Pancreas (tissue), 10 donors: ENCODE results near the gene KIAA1671. TPM values are rescaled to one million over a fixed set of nuclear protein-coding genes. Genes with fewer than 3 reads are reported as not detected.
A peak's percentile ranks its signal among the peaks of the same experiment; 100 is the strongest.
"Not testable (repeated sequence)": the region's sequence is repeated elsewhere in the genome, so short reads cannot be mapped to it uniquely, and the experiment has no call there.

ENCODE experiments used
- ATAC-seq, 4 donors: fragments of 200-7000 bp; cut with Tn5 transposase; one replicate each; pipeline versions ENCODE4 v1.8.0 to v1.9.1; 2020; ENCODE audit warnings: mild to moderate bottlenecking in 4 of 4, moderate library complexity in 4 of 4
- DNase-seq, 6 donors: peaks; one replicate each; pipeline ENCODE4 v3.0.0-alpha.2; 2020
- FAIRE-seq: peaks from 2 replicates; lab custom pipeline; 2012; peaks lifted over from hg19 to GRCh38; lab: Jason Lieb, UNC
- H3K27ac ChIP-seq, 4 donors: fragments of 200-600 bp; sonication (generic); 1 replicate in 3 of 4; 2 replicates in 1 of 4; pipeline versions ENCODE4 v1.5.0 to v1.8.0; 2020
- H3K27me3 ChIP-seq, 4 donors: fragments of 200-600 bp; one replicate each; pipeline ENCODE4 v1.8.0; 2021
- H3K36me3 ChIP-seq, 3 donors: fragments of 200-600 bp; sonication (generic) in 1 of 3; one replicate each; pipeline versions ENCODE4 v1.5.0 to v1.8.0; 2020 to 2021
- H3K4me1 ChIP-seq, 3 donors: fragments of 200-600 bp; one replicate each; pipeline ENCODE4 v1.8.0; 2021
- H3K4me3 ChIP-seq, 4 donors: fragments of 200-600 bp; sonication (generic) in 2 of 4; one replicate each; pipeline versions ENCODE4 v1.5.0 to v1.8.0; 2020 to 2021
- H3K9me3 ChIP-seq, 4 donors: fragments of 200-600 bp; one replicate each; pipeline ENCODE4 v1.8.0; 2021
- WGBS, 2 donors: extraction: QIAGEN DNeasy Blood & Tissue Kit; methylation state at CpG; one replicate each; pipeline ENCODE4 v1.1.7; 2013; 5-methylcytosine and 5-hydroxymethylcytosine counted together
- intact Hi-C, 3 donors: fragments of 100-400 bp; cut with DNase I; formaldehyde crosslinking; loops; one replicate each; pipeline versions ENCODE4 v1.11.1 to v1.14.2; 2022
- polyA plus RNA-seq, 2 donors: library from polyadenylated mRNA; stranded (reverse); fragments of 200-250 nt; gene quantifications; one replicate each; pipeline ENCODE4 v1.2.3, GENCODE V29; 2013
- total RNA-seq, 6 donors: library from RNA; stranded (reverse); fragmentation: NEBNext Ultra II Directional in 4 of 6; extraction: Animal tissue kit (Norgen Biotek cat#: 25700) in 4 of 6; gene quantifications; one replicate each; pipeline versions ENCODE4 v1.2.1 to v1.2.4, GENCODE V29; 2021 to 2023
- TF ChIP-seq, protein P1 (sequence below), 4 donors: fragments of 200-600 bp; sonication (generic) in 3 of 4; IDR thresholded peaks; one replicate each; pipeline versions ENCODE4 v1.5.0 to v1.8.0; 2021; ENCODE audit warnings: antibody characterized with exemption in 4 of 4
- donor health status: healthy with polysubstance abuse.
- donor health status: DM: no; HTN: no; CAD: no; lungs with moderate emphysema.
- donor health status: DM: no; HTN: no; CAD: no.
- donor health status: control.
- donor health status: control.
- donor health status: Bipolar disorder and iron deficiency.
- donor health status: DM: yes; HTN: yes; CAD: no.
- donor health status: DM: no; HTN: no; CAD: no.
- donor health status: DM: no; HTN: no; CAD: no.
- donor health status: DM: yes; HTN: yes; CAD: no.

KIAA1671 gene
- total and polyA plus RNA-seq, 8 donors = 8.3 to 28.8 (median 19.0) TPM

DNA sequence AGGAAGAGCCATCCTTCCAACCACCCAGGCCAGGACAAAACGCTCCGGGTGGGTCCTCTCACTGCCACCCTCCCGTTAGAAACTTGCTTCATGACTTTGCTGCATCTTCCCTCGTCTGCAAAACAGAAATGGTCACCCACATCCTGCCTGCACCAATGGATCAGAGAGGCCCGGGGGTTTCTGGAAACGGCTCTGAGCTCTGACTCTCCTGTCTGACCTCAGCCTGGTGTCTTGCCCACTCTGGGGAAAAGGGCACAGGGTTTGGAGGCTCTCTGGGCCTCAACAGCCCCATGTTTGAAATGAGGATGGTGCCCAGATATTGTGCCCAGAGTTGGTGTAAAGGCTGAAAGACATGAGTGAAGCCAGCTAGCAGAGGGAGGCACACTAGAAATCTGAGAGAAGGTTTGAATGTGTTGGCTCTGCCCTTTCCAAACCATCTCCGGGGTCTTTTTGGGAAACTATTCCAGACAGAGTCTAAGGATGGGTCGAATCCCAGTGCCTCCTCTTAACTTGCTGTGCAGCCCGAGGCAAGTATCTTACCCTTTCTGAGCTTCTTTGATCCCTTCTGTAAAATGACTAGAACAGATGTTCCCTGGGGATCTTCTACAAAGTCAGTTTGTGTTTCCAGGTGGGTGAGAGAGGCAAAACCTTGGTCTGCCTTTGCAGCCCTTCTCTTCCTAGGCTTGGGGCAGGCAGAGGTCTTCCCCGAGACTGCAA is 249.2 kb downstream of the KIAA1671 start:
- peaks cover 0 to 15% (median 0%) of the 10 kb centered on the region in 3 donors for H3K36me3 ChIP-seq
- ATAC-seq (no peak), FAIRE-seq (no peak), DNase-seq (no peak)
- H3K27ac ChIP-seq = no peak overlapping the region
- TF ChIP-seq, protein P1, sequence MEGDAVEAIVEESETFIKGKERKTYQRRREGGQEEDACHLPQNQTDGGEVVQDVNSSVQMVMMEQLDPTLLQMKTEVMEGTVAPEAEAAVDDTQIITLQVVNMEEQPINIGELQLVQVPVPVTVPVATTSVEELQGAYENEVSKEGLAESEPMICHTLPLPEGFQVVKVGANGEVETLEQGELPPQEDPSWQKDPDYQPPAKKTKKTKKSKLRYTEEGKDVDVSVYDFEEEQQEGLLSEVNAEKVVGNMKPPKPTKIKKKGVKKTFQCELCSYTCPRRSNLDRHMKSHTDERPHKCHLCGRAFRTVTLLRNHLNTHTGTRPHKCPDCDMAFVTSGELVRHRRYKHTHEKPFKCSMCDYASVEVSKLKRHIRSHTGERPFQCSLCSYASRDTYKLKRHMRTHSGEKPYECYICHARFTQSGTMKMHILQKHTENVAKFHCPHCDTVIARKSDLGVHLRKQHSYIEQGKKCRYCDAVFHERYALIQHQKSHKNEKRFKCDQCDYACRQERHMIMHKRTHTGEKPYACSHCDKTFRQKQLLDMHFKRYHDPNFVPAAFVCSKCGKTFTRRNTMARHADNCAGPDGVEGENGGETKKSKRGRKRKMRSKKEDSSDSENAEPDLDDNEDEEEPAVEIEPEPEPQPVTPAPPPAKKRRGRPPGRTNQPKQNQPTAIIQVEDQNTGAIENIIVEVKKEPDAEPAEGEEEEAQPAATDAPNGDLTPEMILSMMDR (IDR thresholded peaks at IDR 0.05) = no peak
- no peaks in the 10 kb centered on the region for H3K27me3 ChIP-seq
- no peaks in the 10 kb centered on the region for H3K4me1 ChIP-seq
- intact Hi-C loops = no loop called here
- H3K9me3 ChIP-seq = no peaks in the 10 kb centered on the region
- 70 to 79% methylated on average over 10 of the region's 10 CpGs for WGBS, 2 donors
- no peak overlapping the region for H3K4me3 ChIP-seq

DNA sequence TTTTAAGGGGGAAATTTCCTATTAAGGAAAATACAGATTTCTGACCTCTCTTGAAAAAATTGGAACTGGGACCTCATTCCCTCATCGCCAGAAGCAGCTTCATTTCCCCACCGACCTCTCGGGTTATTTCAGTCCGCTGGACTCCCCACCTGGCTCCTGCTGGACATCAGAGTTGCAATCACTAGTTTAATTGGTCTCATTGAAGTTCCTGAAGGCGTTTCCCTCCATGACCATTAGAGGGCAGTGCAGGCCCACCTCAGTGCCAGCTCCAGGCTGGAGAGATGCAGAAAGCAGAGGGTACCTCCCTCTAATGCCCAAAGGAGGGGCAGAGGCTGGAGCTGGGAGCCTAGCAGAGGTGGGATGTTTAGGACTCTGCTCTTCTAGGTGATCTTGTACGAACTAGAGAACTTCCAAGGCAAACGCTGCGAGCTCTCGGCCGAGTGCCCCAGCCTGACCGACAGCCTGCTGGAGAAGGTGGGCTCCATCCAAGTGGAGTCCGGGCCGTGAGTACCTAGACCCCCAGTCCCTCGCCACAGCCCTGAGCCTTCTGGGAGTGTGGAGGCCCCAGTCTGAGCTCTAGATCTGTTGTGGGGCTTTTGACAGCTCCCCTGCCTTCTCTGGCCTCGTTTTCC is 249.9 kb downstream of the KIAA1671 start:
- H3K4me3 ChIP-seq = no peak overlapping the region
- no peak for FAIRE-seq
- peak; percentile 57 to 92 (median 83) for ATAC-seq
- intact Hi-C loops = no loop called here
- no peaks in the 10 kb centered on the region for H3K9me3 ChIP-seq
- TF ChIP-seq, protein P1 (IDR thresholded peaks at IDR 0.05) = peak; percentile 75 to 83 (median 78)
- H3K4me1 ChIP-seq = no peaks in the 10 kb centered on the region
- whole genome bisulfite sequencing, 2 donors = 57 to 61% methylated on average over 15 of the region's 15 CpGs
- no peak overlapping the region for H3K27ac ChIP-seq
- peaks cover 0 to 13% (median 0%) of the 10 kb centered on the region in 3 donors for H3K36me3 ChIP-seq
- no peaks in the 10 kb centered on the region for H3K27me3 ChIP-seq
- peak in 5 of 6 donors; percentile 18 to 75 (median 50) for DNase-seq

DNA sequence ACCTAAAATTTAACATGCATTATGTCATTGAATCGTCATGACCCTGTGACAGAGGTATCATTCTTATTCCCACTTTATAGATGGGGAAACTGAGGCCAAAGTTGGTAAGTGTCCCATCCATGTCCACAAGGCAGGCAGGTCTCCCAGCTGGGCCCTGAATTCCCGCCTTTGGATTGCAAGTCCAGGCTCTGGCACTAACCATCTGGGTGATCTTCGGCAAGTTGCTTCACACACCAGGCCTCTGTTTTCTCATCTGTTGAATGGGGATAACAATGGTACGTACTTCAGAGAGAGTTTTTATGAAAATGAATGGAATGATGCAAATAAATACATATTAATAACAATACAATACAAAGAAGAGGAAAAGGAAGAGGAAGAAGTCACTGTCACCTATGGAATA is 250.6 kb downstream of the KIAA1671 start:
- intact Hi-C loops = no loop called here
- Histone ChIP-seq H3K27me3 (no peaks in the 10 kb centered on the region), H3K4me1 (no peaks in the 10 kb centered on the region), H3K27ac (no peak overlapping the region), H3K36me3 (peaks cover 0 to 7% (median 0%) of the 10 kb centered on the region in 3 donors), H3K9me3 (no peaks in the 10 kb centered on the region), H3K4me3 (no peak overlapping the region)
- DNase-seq = no peak
- WGBS, 2 donors = 93 to 97% methylated on average over 4 of the region's 4 CpGs
- FAIRE-seq = no peak
- ATAC-seq = no peak
- TF ChIP-seq, protein P1 (IDR thresholded peaks at IDR 0.05) = no peak

DNA sequence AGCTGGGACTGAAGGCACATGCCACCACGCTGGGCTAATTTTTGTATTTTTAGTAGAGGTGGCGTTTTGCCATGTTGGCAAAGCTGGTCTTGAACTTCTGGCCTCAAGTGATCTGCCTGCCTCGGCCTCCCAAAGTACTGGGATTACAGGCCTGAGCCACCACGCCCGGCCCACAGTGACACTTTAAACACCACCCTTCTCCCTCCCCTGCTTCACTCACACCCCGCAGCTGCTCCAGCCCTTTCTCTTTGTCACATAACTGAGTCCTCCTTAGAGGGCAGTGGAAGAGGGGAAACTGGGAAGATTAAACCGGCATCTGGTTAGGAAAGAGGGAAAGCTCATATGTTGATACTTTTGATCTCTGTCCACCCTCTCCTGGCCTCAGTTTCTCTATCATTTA is 252.0 kb downstream of the KIAA1671 start:
- H3K4me3 ChIP-seq, H3K27ac ChIP-seq, ATAC-seq, H3K4me1 ChIP-seq, DNase-seq, H3K9me3 ChIP-seq, H3K27me3 ChIP-seq, FAIRE-seq, H3K36me3 ChIP-seq, intact Hi-C loops: not testable (repeated sequence)
- WGBS, 2 donors = 86 to 94% methylated on average over 7 of the region's 7 CpGs

GRCh38 chr22:25205847-25206246 is 253.3 kb downstream of the KIAA1671 start:
- DNase-seq = no peak
- intact Hi-C loops = no loop called here
- Histone ChIP-seq H3K4me1 (no peaks in the 10 kb centered on the region), H3K27ac (no peak overlapping the region), H3K4me3 (no peak overlapping the region), H3K9me3 (no peaks in the 10 kb centered on the region), H3K27me3 (no peaks in the 10 kb centered on the region), H3K36me3 (no peaks in the 10 kb centered on the region)
- WGBS, 2 donors = 80 to 87% methylated on average over 1 of the region's 1 CpG
- no peak for ATAC-seq
- TF ChIP-seq, protein P1 (IDR thresholded peaks at IDR 0.05) = no peak
- no peak for FAIRE-seq
